ENCODE measurements around the gene MYEF2.

GRCh38 chr15:48084759-48085590, 93.1 kb downstream of the MYEF2 start:
- TF ChIP-seq CTCF (IDR thresholded peaks at IDR 0.05; ENCODE audit: insufficient read depth, low read length, poor library complexity, severe bottlenecking) = no peak
- no peak for TF ChIP-seq EZH2phosphoT487 (conservative IDR thresholded peaks at IDR 0.05; ENCODE audit: low read length)
